Endothelial cell of umbilical vein (primary cell): ENCODE measurements around the gene KMT2C. TPM values are rescaled to one million over a fixed set of nuclear protein-coding genes. Genes with fewer than 3 reads are reported as not detected.
"Not testable (repeated sequence)": the region's sequence is repeated elsewhere in the genome, so short reads cannot be mapped to it uniquely, and the experiment has no call there.

Experiments used
- BruUV-seq: library from RNA; stranded (reverse); fragments of 400-500 nt; replicated peaks from 2 replicates; lab custom pipeline; 2021; lab: Mats Ljungman, UMichigan
- CTCF ChIA-PET: fragments of 300-600, 350-600 bp; sonication (Branson Sonifier 250); formaldehyde crosslinking; loops from one replicate; lab custom pipeline; 2021; ENCODE audit warnings: antibody characterized with exemption, inconsistent platforms; lab: Charles Lee
- POLR2A ChIA-PET: fragments of 300-600, 350-600 bp; sonication (Branson Sonifier 250); formaldehyde crosslinking; loops from one replicate; lab custom pipeline; 2021; ENCODE audit warnings: antibody characterized with exemption, inconsistent platforms; lab: Charles Lee
- DNase-seq: peaks from one replicate; pipeline ENCODE4 v3.0.0-alpha.2; 2011; ENCODE audit warnings: low read depth, low spot score
- FAIRE-seq: peaks from 2 replicates; lab custom pipeline; 2011; peaks lifted over from hg19 to GRCh38; lab: Jason Lieb, UNC
- H2AFZ ChIP-seq: 2 replicates; pipeline ENCODE4 v1.6.0; 2012; ENCODE audit warnings: low read depth, low read length, control low read depth, inconsistent platforms
- H3K27ac ChIP-seq: 2 replicates; pipeline ENCODE4 v1.5.1; 2011; ENCODE audit warnings: low read depth, mild to moderate bottlenecking, control low read depth, low read length, moderate library complexity; ENCODE audit not compliant: insufficient read depth
- H3K27me3 ChIP-seq, 2 experiments: 2 replicates each; pipeline versions ENCODE4 v1.6.0 to v1.6.1; 2011; ENCODE audit warnings: low read length in 2 of 2, mixed read lengths in 1 of 2; ENCODE audit not compliant: control insufficient read depth in 2 of 2, insufficient read depth in 2 of 2
- H3K36me3 ChIP-seq, 2 experiments: 2 replicates in 1 of 2; 3 replicates in 1 of 2; pipeline ENCODE4 v1.5.1; 2011; ENCODE audit warnings: low read length in 2 of 2, mild to moderate bottlenecking in 1 of 2, moderate library complexity in 1 of 2; ENCODE audit not compliant: control insufficient read depth in 2 of 2, insufficient read depth in 2 of 2; ENCODE audit errors: extremely low read depth in 1 of 2
- H3K4me1 ChIP-seq: 3 replicates; pipeline ENCODE4 v1.5.1; 2011; ENCODE audit warnings: mild to moderate bottlenecking, low read length; ENCODE audit not compliant: control insufficient read depth, insufficient read depth; ENCODE audit errors: extremely low read depth
- H3K4me2 ChIP-seq: 2 replicates; pipeline ENCODE4 v1.6.1; 2011; ENCODE audit warnings: low read length, control low read depth, mixed read lengths; ENCODE audit not compliant: insufficient read depth
- H3K4me3 ChIP-seq, 3 experiments: fragments of 200-600 bp in 1 of 3; sonication (generic), shearing (Covaris generic) in 1 of 3; replicated peaks in 1 of 3; 2 replicates each; pipeline ENCODE4 v1.5.1; 2011 to 2016; ENCODE audit warnings: control low read depth in 3 of 3, low read length in 3 of 3, mild to moderate bottlenecking in 2 of 3, inconsistent platforms in 1 of 3, low read depth in 1 of 3, moderate library complexity in 1 of 3; ENCODE audit not compliant: insufficient read depth in 1 of 3
- H3K79me2 ChIP-seq: 2 replicates; pipeline ENCODE4 v1.6.0; 2012; ENCODE audit warnings: low read length, inconsistent platforms; ENCODE audit not compliant: control insufficient read depth, insufficient read depth
- H3K9ac ChIP-seq: replicated peaks from 2 replicates; pipeline ENCODE3; 2011; ENCODE audit warnings: low read length, control low read depth; ENCODE audit not compliant: insufficient read depth; ENCODE audit errors: extremely low read depth
- H3K9me1 ChIP-seq: replicated peaks from 3 replicates; pipeline ENCODE4 v1.6.0; 2011; ENCODE audit warnings: mild to moderate bottlenecking, low read length; ENCODE audit not compliant: control insufficient read depth, insufficient read depth; ENCODE audit errors: extremely low read depth
- H3K9me3 ChIP-seq: replicated peaks from 2 replicates; pipeline ENCODE4 v1.5.1; 2012; ENCODE audit warnings: low read length, inconsistent platforms; ENCODE audit not compliant: control insufficient read depth, insufficient read depth
- H4K20me1 ChIP-seq: replicated peaks from 2 replicates; pipeline ENCODE3; 2011; ENCODE audit warnings: mild to moderate bottlenecking, low read length; ENCODE audit not compliant: control insufficient read depth, insufficient read depth; ENCODE audit errors: extremely low read depth
- dilution Hi-C: fragments of 300-500 bp; cut with MboI; formaldehyde crosslinking; loops from one replicate; pipeline ENCODE4 v1.15.0; 2019; ENCODE audit warnings: low sequenced_read_pairs; ENCODE audit not compliant: extremely low pct_ligation_motif_present
- intact Hi-C: fragments of 100-400 bp; cut with micrococcal nuclease; formaldehyde crosslinking; loops from one replicate; pipeline ENCODE4 v1.10.0; 2022
- polyA plus RNA-seq, 4 experiments: library from polyadenylated mRNA; depleted of rRNA in 3 of 4; stranded (reverse) in 3 of 4; unstranded in 1 of 4; fragments of >200 nt; gene quantifications; 2 replicates each; pipeline versions ENCODE4 v1.2.1 to v1.2.3, GENCODE V29; 2011 to 2012; ENCODE audit warnings: missing spikeins in 1 of 4
- total RNA-seq: library from RNA; stranded (reverse); gene quantifications from 2 replicates; pipeline ENCODE4 v1.2.3, GENCODE V29; 2021

The KMT2C gene
- total and polyA plus RNA-seq, 2 donors (not counting 3 experiments of a cell fraction or from before 2014, with no cell fraction given) = 8.0 to 53.7 TPM

GRCh38 chr7:152470251-152471022 lies 34.6 kb upstream of the KMT2C start:
- H3K4me3 ChIP-seq, H3K4me2 ChIP-seq, H3K9ac ChIP-seq, H3K36me3 ChIP-seq, intact Hi-C loops, dilution Hi-C loops, POLR2A ChIA-PET, H3K27me3 ChIP-seq, BruUV-seq, CTCF ChIA-PET, H3K4me1 ChIP-seq, H3K9me3 ChIP-seq, H2AFZ ChIP-seq, H3K27ac ChIP-seq, H4K20me1 ChIP-seq, DNase-seq, FAIRE-seq, H3K79me2 ChIP-seq, H3K9me1 ChIP-seq: not testable (repeated sequence)

DNA sequence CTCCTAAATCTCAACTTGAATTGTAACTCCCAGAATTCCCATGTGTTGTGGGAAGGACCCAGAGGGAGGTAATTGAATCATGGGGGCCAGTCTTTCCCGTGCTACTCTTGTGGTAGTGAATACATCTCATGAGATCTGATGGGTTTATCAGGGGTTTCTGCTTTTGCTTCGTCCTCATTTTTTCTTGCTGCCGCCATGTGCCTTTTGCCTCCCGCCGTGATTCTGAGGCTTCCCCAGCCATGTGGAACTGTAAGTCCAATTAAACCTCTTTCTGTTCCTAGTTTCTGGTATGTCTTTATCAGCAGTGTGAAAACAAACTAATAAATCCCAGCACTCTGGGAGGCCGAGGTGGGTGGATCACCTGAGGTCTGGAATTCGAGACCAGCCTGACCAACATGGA lies 33.8 kb upstream of the KMT2C start:
- H3K9me3 ChIP-seq, FAIRE-seq, POLR2A ChIA-PET, H3K79me2 ChIP-seq, BruUV-seq, H3K4me2 ChIP-seq, H3K36me3 ChIP-seq, H2AFZ ChIP-seq, H3K4me3 ChIP-seq, intact Hi-C loops, dilution Hi-C loops, H4K20me1 ChIP-seq, H3K4me1 ChIP-seq, H3K27ac ChIP-seq, H3K27me3 ChIP-seq, CTCF ChIA-PET, H3K9ac ChIP-seq, DNase-seq, H3K9me1 ChIP-seq: not testable (repeated sequence)
